Measurements from ENCODE around the gene CAPN7.
"Not testable (repeated sequence)": the region's sequence is repeated elsewhere in the genome, so short reads cannot be mapped to it uniquely, and the experiment has no call there.

The CAPN7 gene

DNA sequence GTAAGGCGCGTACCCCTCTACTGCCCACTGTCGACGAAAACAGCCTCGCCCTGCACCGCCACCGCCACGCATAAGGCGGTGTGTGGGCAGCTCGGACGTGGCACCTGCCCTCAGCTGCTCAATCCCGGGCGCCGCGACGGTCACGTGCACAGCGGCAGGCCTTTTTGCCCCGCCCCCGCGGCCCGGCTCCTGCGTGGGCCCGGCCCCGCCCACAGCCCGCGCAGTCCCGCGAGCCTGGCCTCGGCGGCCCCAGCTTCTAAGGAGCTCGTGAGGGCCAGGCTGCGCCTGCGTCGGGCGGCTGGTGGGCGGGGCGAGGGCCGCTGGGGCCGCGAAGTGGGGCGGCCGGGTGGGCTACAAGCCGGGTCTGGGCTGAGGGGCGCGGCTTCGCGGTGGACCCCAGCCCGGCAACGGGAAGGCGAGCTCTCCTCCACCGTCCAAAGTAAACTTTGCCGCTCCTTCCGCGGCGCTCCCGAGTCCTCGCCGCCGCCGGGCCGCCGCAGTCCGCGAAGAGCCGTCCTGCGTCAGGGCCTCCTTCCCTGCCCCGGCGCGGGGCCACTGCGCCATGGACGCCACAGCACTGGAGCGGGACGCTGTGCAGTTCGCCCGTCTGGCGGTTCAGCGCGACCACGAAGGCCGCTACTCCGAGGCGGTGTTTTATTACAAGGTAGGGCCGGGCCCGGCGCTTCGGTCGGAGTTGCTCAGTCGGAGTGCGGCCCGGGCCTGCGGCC, at the start of gene CAPN7:
TSS of gene CAPN7 (plus strand) at position 313 of the 728 bp plus-strand sequence. CDS start at position 563, 250 bp downstream.
- DNase-seq (ENCODE audit: low read depth in 2 of 3, low spot score in 1 of 3), result peak; percentile 81 to 93 (median 86)

DNA sequence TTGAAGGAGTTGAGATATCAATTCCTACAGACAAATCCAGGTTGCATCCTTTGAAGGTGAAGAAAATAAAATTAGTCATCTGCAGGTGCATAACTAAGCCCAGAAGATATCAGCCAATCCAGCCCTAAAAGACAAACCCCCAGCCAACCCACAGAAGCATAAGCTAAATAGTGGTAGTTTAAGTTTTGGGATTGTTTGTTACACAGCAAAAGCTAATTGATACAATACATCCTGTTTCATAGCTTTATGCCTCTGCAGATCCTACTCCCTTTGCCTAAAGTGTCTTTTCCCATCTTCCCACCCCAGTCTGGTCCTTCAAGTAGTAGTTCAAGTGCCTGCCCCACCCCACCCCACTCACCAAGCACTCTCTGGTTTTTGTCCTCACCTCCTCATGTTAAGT, 48.6 kb upstream of the CAPN7 start:
- no peak for DNase-seq (ENCODE audit: low read depth in 2 of 3, low spot score in 1 of 3)

DNA sequence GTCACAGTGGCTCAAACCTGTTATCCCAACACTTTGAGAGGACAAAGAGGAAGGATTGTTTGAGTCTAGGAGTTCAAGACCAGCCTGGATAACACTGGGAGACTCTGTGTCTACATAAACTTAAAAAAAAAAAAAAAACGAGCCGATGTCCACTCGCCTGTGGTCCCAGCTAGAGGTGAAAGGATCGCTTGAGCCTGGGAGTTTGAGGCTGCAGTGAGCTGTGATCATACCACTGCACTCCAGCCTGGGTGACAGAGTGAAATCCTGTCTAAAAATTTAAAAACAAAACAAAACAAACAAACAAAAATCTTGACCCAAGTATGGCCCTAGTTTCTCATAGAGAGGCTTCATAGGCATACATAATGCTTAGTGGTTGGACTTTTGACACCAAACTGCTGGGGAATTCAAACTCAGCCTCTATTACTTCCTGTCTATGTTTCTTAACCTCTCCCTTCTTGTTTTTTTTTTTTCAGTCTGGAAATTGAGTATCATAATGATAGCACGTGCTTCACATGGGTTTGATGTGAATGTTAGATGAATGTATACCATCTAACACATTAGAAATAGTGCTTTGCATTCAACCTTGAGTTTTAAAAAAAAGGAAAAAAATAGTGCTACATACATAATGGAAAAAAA, 46.4 kb upstream of the CAPN7 start:
- DNase-seq (ENCODE audit: low read depth in 2 of 3, low spot score in 1 of 3), result no peak

DNA sequence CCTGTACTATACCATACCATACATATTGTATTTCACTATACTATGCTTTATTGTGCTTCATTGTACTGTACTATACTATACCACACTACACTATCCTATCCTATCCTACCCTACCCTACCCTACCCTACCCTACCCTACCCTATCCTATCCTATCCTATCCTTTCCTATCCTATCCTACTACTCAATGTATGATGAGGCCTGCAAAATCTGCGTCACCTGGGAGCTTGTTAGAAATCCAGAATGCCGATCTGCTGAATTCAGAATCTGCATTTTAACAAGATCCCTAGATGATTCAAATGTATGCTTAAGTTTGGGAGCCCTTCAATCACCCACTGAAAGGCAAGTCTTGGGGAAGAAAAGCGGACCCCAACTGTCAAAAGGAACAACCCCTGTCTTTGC, 45.4 kb upstream of the CAPN7 start:
- DNase-seq (ENCODE audit: low read depth in 2 of 3, low spot score in 1 of 3), result no peak

DNA sequence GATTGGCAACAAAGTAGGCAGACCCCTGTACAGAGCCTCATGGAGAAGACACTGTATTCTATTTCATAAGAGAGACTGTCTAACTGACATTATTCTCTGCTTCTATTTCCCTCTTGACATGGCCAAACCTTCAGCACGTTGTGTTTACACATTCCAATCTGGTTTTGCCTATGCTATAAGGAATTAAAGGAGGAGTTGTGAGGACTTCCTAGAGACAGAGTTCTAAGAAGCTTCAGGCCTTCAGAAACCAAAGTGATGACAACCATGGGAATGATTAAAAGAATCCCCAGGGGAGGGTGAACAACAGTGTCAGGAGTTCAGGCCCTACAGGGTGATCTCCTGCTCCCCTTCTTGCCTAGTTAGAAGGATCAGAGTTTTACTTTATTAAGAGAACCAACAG, 44.9 kb upstream of the CAPN7 start:
- no peak for DNase-seq (ENCODE audit: low read depth in 2 of 3, low spot score in 1 of 3)

DNA sequence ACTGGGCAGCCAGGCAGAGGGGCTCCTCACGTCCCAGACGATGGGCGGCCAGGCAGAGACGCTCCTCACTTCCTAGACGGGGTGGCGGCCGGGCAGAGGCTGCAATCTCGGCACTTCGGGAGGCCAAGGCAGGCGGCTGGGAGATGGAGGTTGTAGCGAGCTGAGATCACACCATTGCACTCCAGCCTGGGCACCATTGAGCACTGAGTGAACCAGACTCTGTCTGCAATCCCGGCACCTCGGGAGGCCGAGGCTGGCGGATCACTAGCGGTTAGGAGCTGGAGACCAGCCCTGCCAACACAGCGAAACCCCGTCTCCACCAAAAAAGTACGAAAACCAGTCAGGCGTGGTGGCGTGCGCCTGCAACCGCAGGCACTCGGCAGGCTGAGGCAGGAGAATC, 42.4 kb upstream of the CAPN7 start:
- DNase-seq (ENCODE audit: low read depth in 2 of 3, low spot score in 1 of 3), result not testable (repeated sequence)

DNA sequence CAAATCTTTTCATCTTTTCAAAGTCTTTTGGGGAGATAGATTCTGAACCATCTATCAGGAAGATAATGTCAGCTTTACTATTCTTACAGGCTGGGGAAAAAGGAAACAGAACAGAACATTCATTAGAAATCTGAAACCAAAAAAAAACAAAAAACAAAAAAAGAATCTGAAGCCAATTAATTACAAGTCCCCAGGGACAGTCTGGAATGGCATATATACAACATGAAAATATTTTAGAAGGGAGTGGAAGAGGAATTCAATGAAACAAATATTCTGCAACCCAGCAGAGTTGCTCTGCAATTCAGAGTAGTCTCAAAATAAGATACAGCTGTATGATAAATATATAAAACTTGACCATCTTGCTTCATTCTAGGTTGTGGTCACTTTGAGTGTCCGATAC, 41.7 kb upstream of the CAPN7 start:
- no peak for DNase-seq (ENCODE audit: low read depth in 2 of 3, low spot score in 1 of 3)

DNA sequence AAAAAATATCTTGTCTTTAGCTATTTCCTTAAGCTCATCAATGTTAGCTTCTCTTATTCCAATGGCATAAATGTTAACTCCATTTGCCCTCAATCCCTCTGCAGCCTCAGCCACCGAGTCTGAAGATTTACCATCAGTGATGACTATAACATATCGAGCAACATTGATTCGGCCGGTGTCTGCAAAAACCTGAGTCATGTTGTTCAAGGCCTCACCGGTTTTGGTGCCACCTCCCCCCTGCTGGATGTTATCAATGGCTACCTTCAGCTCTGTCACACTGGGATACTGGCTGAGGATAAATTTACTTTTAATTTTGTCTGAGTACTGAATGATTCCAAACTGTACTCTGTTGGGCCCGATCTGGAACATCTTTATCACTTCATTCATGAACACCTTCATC, 41.0 kb upstream of the CAPN7 start:
- DNase-seq (ENCODE audit: low read depth in 2 of 3, low spot score in 1 of 3), result no peak

DNA sequence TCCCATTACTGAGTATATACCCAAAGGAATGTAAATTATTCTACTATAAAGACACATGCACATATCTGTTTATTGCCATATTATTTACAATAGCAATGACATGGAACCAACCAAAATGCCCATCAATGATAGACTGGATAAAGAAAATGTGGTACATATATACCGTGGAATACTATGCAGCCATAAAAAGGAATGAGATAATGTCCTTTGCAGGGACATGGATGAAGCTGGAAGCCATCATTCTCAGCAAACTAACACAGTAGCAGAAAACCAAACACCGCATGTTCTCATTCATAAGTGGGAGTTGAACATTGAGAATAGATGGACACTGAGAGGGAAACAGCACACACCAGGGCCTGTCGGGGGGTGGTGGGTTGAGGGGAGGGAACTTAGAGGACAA, 39.7 kb upstream of the CAPN7 start:
- DNase-seq (ENCODE audit: low read depth in 2 of 3, low spot score in 1 of 3), result not testable (repeated sequence)

DNA sequence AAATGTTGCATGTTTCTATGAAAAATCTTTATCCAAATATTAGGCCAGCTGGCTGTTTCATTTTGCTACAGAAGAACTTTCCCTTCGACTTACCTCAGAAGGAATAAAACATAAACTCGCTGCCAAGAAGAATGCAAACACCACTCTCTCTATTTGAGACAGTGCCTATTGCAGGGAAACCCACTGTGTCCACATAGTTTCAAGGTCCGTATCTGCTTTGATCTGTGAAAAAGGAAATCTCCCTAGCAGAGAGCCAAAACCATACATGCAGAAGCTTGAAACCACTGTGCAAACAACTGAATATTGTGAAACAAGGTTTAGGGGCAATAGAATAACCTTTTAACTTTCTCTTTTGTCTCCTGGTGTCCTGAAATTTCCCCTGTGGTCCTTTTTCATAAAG, 35.0 kb upstream of the CAPN7 start:
- no peak for DNase-seq (ENCODE audit: low read depth in 2 of 3, low spot score in 1 of 3)

DNA sequence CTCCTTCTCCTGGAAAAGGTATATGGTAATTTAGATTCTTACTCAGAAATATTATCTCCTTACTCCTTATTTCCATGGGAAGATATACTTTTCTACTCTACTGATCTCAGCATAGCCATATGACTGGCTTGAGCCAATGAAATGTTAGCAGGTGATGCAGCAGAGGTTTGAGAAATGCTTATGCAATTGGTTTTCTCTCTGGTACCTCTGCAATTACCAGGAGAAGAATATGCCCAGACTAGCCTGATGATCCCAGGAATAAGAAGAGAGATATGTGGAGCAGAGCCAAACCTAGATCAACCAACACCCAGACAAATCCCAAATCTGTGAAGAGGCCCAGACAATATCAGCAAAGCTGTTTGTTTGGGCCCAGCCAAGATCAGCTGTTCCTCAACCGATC, 33.2 kb upstream of the CAPN7 start:
- DNase-seq (ENCODE audit: low read depth in 2 of 3, low spot score in 1 of 3), result no peak

DNA sequence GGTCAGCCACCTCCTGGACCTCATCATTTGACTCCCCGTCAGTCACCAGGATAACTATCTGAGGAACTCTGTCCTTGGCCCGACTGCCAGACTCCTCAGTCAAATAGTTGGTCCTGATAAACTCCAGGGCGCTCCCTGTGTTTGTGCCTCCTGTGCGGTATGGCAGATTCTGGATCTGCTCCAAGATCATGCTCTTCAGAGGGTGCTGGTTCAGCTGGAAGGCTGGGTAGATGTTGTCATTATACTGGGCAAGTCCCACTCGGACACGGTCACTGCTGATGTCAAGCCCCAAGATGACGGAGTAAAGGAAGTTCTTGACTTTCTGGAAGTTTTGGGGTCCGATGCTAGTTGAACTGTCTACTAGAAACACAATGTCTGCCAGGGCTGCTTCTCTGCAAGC, 31.1 kb upstream of the CAPN7 start:
- DNase-seq (ENCODE audit: low read depth in 2 of 3, low spot score in 1 of 3), result no peak

DNA sequence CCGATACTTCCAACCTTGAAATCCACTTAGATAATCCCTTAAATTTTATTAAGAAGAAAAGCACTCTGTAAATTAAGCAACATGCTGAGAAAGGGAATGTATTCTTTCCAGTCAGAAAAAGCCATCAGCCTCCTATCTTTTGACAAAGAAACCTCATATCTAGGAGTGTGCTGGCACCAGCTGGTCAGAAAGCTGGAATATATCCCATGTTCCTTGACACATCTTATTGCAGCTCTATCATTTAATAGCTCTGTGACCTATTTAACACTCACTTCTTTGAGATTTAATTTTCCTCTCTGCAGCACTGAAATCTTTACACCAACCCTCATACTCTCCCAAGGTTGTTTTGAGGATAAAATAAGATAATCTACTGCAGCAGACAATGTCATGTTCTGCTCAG, 30.4 kb upstream of the CAPN7 start:
- DNase-seq (ENCODE audit: low read depth in 2 of 3, low spot score in 1 of 3), result no peak

DNA sequence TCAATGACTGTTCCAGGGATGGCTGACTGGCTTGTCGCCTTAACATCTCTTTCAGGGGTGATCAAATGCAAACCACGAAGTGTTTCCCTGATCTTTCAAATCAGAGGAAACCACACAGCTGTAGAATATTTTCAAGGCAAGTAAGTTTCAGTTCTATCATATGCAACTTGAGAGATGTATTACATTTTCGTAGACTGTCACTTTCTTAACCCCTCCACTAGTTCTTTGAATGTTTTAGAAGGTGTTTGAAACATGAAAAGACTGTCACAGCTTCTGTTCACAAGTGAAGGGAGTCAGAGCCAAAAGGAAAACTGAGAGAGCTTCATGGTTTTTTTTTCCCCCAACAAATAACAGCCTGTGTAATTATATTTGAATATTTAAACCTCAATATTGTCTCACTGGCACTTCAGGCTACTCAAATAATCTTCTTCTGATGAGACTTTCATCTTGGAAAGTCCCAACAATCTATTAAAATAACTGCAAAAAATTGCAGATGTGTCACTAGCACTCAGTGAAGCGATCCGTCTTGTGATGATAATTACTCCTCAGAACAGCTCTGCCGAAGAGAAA, 25.9 kb upstream of the CAPN7 start:
- no peak for DNase-seq (ENCODE audit: low read depth in 2 of 3, low spot score in 1 of 3)

DNA sequence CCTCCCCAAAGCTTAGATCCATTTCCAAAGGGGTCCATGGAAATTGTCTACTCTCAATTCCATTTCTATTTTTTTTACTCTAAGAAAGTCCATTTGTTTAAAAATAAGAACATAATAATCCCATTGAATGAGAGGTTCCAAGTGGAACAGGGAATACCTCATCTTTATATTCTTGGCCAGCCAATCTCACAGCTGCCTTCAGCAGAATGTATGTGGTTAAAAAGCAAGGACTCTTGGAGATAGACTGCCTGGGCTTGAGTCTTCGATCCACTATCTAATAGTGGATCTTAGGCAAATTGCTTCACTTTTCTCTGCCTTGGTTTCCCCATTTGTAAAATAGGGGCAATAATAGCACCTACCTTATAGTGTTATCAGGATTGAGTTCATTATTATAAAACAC, 24.5 kb upstream of the CAPN7 start:
- DNase-seq (ENCODE audit: low read depth in 2 of 3, low spot score in 1 of 3), result no peak

DNA sequence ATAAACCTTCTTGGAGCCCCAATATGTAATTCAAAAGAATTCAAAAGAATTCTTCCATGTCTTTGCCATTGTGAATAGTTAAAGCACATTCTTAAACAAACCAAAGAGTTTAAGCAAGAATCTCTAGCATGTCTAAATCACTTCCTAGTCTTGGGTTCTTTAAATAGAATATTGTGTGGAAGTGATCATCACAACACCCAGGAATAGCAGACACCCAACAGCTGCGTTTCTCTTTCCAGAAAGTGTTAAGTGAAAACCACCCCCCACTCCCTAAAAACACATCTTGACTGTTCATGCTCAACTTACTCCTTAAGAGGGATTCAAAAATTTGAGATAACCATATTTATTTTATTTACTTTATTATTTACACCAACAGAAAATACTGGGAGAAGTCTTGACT, 24.1 kb upstream of the CAPN7 start:
- no peak for DNase-seq (ENCODE audit: low read depth in 2 of 3, low spot score in 1 of 3)

DNA sequence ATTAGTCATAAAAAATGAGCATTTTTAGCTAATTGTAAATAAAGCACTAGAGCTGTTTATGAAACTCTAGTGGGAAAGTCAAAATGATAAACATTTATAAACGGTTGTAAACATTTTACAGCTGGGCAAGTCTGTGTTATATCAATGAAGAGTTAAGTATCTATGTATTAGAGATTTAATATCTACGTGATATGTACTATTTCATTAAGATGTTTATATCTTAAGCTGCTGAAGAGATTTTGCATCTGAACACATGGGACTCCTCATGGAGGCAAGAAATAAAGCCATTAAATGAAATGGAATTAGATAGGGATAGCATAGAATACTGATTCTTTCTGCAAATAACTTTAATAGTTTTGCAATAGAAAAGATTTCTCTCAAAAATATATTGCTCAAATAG, 23.0 kb upstream of the CAPN7 start:
- no peak for DNase-seq (ENCODE audit: low read depth in 2 of 3, low spot score in 1 of 3)

DNA sequence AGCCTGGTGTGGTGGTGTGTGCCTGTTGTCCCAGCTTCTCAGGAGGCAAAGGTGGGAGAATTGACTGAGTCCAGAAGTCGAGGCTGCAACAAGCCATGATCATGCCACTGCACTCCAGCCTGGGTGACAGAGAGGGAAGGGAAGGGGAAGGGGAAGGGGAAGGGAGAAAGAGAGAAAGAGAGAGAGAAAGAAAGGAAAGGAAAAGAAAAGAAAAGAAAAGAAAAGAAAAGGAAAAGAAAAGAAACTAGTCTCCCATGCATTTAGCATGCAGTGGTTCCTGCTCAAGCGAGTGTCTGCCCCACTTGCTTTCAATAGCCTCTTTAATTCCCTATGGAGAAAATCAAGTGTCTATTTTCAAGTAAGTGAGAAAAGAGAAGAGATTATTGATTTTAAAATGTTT, 20.6 kb upstream of the CAPN7 start:
- DNase-seq (ENCODE audit: low read depth in 2 of 3, low spot score in 1 of 3), result no peak

DNA sequence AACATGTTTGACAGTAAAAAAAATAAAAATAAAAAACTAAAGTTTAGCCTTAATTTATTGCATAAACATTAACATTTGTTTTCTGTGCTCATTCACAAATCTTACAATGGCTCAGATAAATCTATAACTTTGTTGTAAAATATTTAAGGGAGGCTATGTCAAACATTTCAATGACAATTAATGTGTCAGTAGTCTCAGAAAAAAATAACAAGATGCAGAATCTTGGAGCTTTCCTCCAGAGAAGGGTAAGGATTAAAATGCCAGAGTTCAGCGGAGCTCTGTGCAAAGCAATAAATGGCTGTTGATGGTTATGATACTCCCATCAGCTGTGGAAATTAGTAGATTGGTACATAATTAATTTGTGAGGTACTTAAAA, 20.0 kb upstream of the CAPN7 start:
- no peak for DNase-seq (ENCODE audit: low read depth in 2 of 3, low spot score in 1 of 3)

DNA sequence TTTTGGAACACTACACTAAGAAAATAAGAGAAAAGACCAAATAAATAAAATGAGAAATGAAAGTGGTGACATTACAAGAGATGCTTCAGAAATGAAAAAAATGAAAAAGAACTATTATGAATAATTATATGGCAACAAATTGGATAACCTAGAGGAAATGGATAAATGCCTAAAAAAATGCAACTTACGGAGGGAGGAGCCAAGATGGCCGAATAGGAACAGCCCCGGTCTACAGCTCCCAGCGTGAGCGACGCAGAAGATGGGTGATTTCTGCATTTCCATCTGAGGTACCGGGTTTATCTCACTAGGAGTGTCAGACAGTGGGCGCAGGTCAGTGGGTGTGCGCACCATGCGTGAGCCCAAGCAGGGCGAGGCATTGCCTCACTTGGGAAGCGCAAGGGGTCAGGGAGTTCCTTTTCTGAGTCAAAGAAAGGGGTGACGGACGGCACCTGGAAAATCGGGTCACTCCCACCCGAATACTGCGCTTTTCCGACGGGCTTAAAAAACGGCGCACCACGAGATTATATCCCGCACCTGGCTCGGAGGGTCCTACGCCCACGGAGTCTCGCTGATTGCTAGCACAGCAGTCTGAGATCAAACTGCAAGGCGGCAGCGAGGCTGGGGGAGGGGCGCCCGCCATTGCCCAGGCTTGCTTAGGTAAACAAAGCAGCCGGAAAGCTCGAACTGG, 19.4 kb upstream of the CAPN7 start:
- DNase-seq (ENCODE audit: low read depth in 2 of 3, low spot score in 1 of 3), result not testable (repeated sequence)

DNA sequence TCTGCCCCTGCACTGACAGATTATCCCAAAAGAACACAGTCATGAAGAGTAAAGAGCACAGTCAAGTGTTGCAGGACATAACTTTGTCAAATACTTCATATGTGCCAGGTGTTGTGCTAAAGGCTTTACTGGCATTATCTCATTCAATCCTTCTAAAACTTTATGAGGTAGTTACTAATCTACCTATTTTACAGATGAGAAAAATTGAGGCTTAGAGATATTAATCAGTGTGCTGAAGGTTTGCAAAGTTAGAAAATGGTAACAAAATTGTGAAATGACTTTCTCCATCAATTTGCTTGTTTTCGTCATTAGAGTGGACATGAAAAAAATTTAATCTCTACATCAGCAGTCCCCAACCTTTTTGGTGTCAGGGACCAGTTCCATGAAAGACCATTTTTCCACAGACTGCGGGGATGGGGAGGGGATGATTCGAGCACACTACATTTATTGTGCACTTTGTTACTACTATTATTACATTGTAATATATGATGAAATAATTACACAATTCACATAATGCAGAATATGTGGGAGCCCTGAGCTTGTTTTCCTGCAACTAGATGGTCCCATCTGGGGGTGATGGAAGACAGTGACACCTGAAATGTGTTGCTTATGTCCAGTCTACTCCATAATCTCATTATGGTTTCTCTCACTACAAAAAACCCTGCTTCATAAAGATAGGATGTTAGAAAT, 8.6 kb upstream of the CAPN7 start:
- no peak for DNase-seq (ENCODE audit: low read depth in 2 of 3, low spot score in 1 of 3)

DNA sequence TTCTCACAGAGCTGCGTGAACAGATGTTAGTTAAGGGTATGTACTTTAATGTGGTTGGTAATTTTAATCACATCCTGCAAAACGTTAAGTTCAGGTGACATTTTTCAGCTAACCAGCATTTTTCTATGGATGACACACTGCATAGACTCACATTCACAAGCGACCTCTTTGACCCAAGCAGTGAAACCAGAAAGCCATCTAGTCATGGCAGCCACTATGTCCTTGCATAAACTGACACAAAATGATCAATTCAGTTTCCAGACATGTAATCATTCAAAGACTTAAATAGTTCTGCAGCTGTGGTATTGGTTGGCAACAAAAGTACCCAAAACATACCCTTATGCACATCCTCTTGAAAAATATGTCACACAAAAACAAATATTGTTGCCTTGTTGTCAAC, 7.4 kb upstream of the CAPN7 start:
- no peak for DNase-seq (ENCODE audit: low read depth in 2 of 3, low spot score in 1 of 3)
